ENCODE measurements around the gene CDCP2.

GRCh38 chr1:54084794-54085193 is 68.0 kb downstream of the CDCP2 start:
- TF ChIP-seq CTCF (IDR thresholded peaks at IDR 0.05) (no peak), POLR2A (IDR thresholded peaks at IDR 0.05) (no peak)
